ENCODE results near the gene SMARCA1. TPM values are rescaled to one million over a fixed set of nuclear protein-coding genes. Genes with fewer than 3 reads are reported as not detected.

SMARCA1 gene
- total RNA-seq, 1 experiment from 2014 or later = 38.8 TPM

GRCh38 chrX:129427267-129427666 is 96.0 kb downstream of the SMARCA1 start:
- Histone ChIP-seq H3K27me3 (ENCODE audit: insufficient read depth, low read length) (no peaks in the 10 kb centered on the region), H3K27ac (ENCODE audit: low read depth, low read length) (no peak overlapping the region), H2AFZ (ENCODE audit: low read depth, low read length, poor library complexity, severe bottlenecking) (no peak overlapping the region), H3K9me2 (ENCODE audit: insufficient read depth) (no peaks in the 10 kb centered on the region), H3K36me3 (ENCODE audit: control insufficient read depth in 1 of 2, insufficient read depth in 2 of 2, low read length in 2 of 2) (no peaks in the 10 kb centered on the region), H3K4me1 (ENCODE audit: control insufficient read depth in 1 of 2, insufficient read depth in 2 of 2, low read length in 2 of 2) (no peaks in the 10 kb centered on the region), H3K9ac (ENCODE audit: low read length) (no peak overlapping the region), H3K9me3 (ENCODE audit: control insufficient read depth in 1 of 2, insufficient read depth in 1 of 2, low read depth in 1 of 2, low read length in 2 of 2) (no peaks in the 10 kb centered on the region), H4K20me1 (ENCODE audit: insufficient read depth) (no peaks in the 10 kb centered on the region), H3K4me3 (replicated peaks in 1 of 2; ENCODE audit: low read depth in 1 of 2, low read length in 2 of 2) (no peak overlapping the region), H3K79me2 (ENCODE audit: insufficient read depth, low read length) (no peaks in the 10 kb centered on the region), H3K4me2 (ENCODE audit: low read length) (no peak overlapping the region)
- ChIA-PET POLR2A (no interaction called here), CTCF (no interaction called here), RAD21 (ENCODE audit: low non-redundant PET in 1 of 2, low total read pairs in 2 of 2, uncharacterized antibody in 2 of 2, unreplicated experiment in 2 of 2) (no interaction called here)
- ATAC-seq (peak; percentile 58; the same call in 1 of the 2 replicates), DNase-seq (ENCODE audit: low read depth, low spot score) (peak; percentile 0)
- intact Hi-C loops (cut with micrococcal nuclease) = no loop called here
- TF ChIP-seq CTCF (IDR thresholded peaks at IDR 0.05 in 2 of 3, conservative IDR thresholded peaks at IDR 0.05 in 1 of 3; ENCODE audit: borderline replicate concordance in 1 of 3, insufficient read depth in 1 of 3, low read depth in 2 of 3, low read length in 2 of 3) (peak in 1 of 3 experiments; percentile 27; a peak in 2 of 6 replicates), POLR2A (IDR thresholded peaks at IDR 0.05; ENCODE audit: borderline replicate concordance, extremely low read depth, insufficient read depth, insufficient read length) (no peak)
- BruUV-seq (replicated peaks) = no TSS peak

- H3K9me3 ChIP-seq (ENCODE audit: control insufficient read depth in 1 of 2, insufficient read depth in 1 of 2, low read depth in 1 of 2, low read length in 2 of 2) = no peaks in the 10 kb centered on the region
- H3K27ac ChIP-seq (ENCODE audit: low read depth, low read length) = no peak overlapping the region
- no peak overlapping the region for H3K4me2 ChIP-seq (ENCODE audit: low read length)
- H4K20me1 ChIP-seq (ENCODE audit: insufficient read depth) = no peaks in the 10 kb centered on the region
- no peak overlapping the region for H3K9ac ChIP-seq (ENCODE audit: low read length)
- no peaks in the 10 kb centered on the region for H3K27me3 ChIP-seq (ENCODE audit: insufficient read depth, low read length)
- no peaks in the 10 kb centered on the region for H3K9me2 ChIP-seq (ENCODE audit: insufficient read depth)
- no peak for DNase-seq (ENCODE audit: low read depth, low spot score)
- H3K36me3 ChIP-seq (ENCODE audit: control insufficient read depth in 1 of 2, insufficient read depth in 2 of 2, low read length in 2 of 2) = no peaks in the 10 kb centered on the region
- no peak overlapping the region for H3K4me3 ChIP-seq (replicated peaks in 1 of 2; ENCODE audit: low read depth in 1 of 2, low read length in 2 of 2)
- ChIA-PET CTCF (no interaction called here), POLR2A (no interaction called here), RAD21 (ENCODE audit: low non-redundant PET in 1 of 2, low total read pairs in 2 of 2, uncharacterized antibody in 2 of 2, unreplicated experiment in 2 of 2) (no interaction called here)
- no peak overlapping the region for H2AFZ ChIP-seq (ENCODE audit: low read depth, low read length, poor library complexity, severe bottlenecking)
- H3K79me2 ChIP-seq (ENCODE audit: insufficient read depth, low read length) = no peaks in the 10 kb centered on the region
- BruUV-seq (replicated peaks) = no TSS peak
- ATAC-seq = no peak
- H3K4me1 ChIP-seq (ENCODE audit: control insufficient read depth in 1 of 2, insufficient read depth in 2 of 2, low read length in 2 of 2) = no peaks in the 10 kb centered on the region
- TF ChIP-seq RAD21 (IDR thresholded peaks at IDR 0.05; ENCODE audit: low read depth) (no peak), SRF (IDR thresholded peaks at IDR 0.05; ENCODE audit: low read depth) (no peak), EGR1 (IDR thresholded peaks at IDR 0.05; ENCODE audit: low read depth) (no peak), ZFX (IDR thresholded peaks at IDR 0.05) (no peak), YY1 (IDR thresholded peaks at IDR 0.05; ENCODE audit: extremely low read depth, insufficient replicate concordance, low read depth, low read length) (no peak), CEBPB (IDR thresholded peaks at IDR 0.05; ENCODE audit: low read depth) (no peak), POLR2A (IDR thresholded peaks at IDR 0.05; ENCODE audit: borderline replicate concordance, extremely low read depth, insufficient read depth, insufficient read length) (no peak), SIN3A (IDR thresholded peaks at IDR 0.05; ENCODE audit: low read depth) (no peak), MAX (IDR thresholded peaks at IDR 0.05) (no peak), CTCF (IDR thresholded peaks at IDR 0.05 in 2 of 3, conservative IDR thresholded peaks at IDR 0.05 in 1 of 3; ENCODE audit: borderline replicate concordance in 1 of 3, insufficient read depth in 1 of 3, low read depth in 2 of 3, low read length in 2 of 3) (no peak), ZNF274 (IDR thresholded peaks at IDR 0.05; ENCODE audit: low read depth, low read length) (no peak), CBX3 (IDR thresholded peaks at IDR 0.05; ENCODE audit: low read depth) (no peak)
- intact Hi-C loops (cut with micrococcal nuclease) = no loop called here
Measured at GRCh38 chrX:129423191-129423590, 100.1 kb downstream of the SMARCA1 start.

Measured in HCT116 (cell line).